H1 (cell line): ENCODE data around the gene TLE1. TPM values are rescaled to one million over a fixed set of nuclear protein-coding genes. Genes with fewer than 3 reads are reported as not detected.

Experiments
- CTCF ChIA-PET: fragments of 300-600 bp; sonication (Branson Sonifier 250); formaldehyde crosslinking; loops from one replicate; lab custom pipeline; 2021; ENCODE audit not compliant: partially characterized antibody; lab: Charles Lee
- POLR2A ChIA-PET: fragments of 300-600 bp; sonication (Branson Sonifier 250); formaldehyde crosslinking; loops from one replicate; lab custom pipeline; 2021; ENCODE audit warnings: inconsistent platforms; ENCODE audit not compliant: partially characterized antibody; lab: Charles Lee
- DNase-seq, 2 experiments: peaks; one replicate each; pipeline versions ENCODE4 v3.0.0 to v3.0.0-alpha.2; 2010 to 2022; ENCODE audit warnings: low spot score in 2 of 2, low read depth in 1 of 2, mixed read lengths in 1 of 2
- FAIRE-seq: peaks from 2 replicates; lab custom pipeline; 2011; peaks lifted over from hg19 to GRCh38; lab: Jason Lieb, UNC
- H2AFZ ChIP-seq: 2 replicates; pipeline ENCODE4 v1.8.1; 2012; ENCODE audit warnings: low read length, inconsistent platforms
- H2AK5ac ChIP-seq: 2 replicates; pipeline ENCODE4 v1.6.1; 2013; ENCODE audit warnings: low read depth, low read length
- H2BK120ac ChIP-seq: replicated peaks from 2 replicates; pipeline ENCODE3; 2013; ENCODE audit warnings: low read depth, low read length, inconsistent platforms
- H2BK12ac ChIP-seq: 2 replicates; pipeline ENCODE4 v1.6.1; 2013; ENCODE audit warnings: low read depth, low read length
- H2BK15ac ChIP-seq: 2 replicates; pipeline ENCODE4 v1.6.1; 2013; ENCODE audit warnings: low read length
- H2BK20ac ChIP-seq: 2 replicates; pipeline ENCODE4 v1.6.1; 2013; ENCODE audit warnings: low read length
- H2BK5ac ChIP-seq: 2 replicates; pipeline ENCODE4 v1.6.1; 2013; ENCODE audit warnings: low read depth, low read length
- H3K14ac ChIP-seq: 2 replicates; pipeline ENCODE4 v1.6.1; 2013; ENCODE audit warnings: inconsistent platforms; ENCODE audit not compliant: insufficient read length
- H3K18ac ChIP-seq: 2 replicates; pipeline ENCODE4 v1.6.1; 2013; ENCODE audit warnings: low read length; ENCODE audit errors: extremely low read depth
- H3K23ac ChIP-seq: 2 replicates; pipeline ENCODE4 v1.6.1; 2013; ENCODE audit warnings: inconsistent platforms; ENCODE audit not compliant: insufficient read length
- H3K23me2 ChIP-seq: 2 replicates; pipeline ENCODE4 v1.6.1; 2013; ENCODE audit warnings: low read depth, low read length
- H3K27ac ChIP-seq: 2 replicates; pipeline ENCODE4 v1.6.1; 2011; ENCODE audit warnings: low read depth, low read length, inconsistent platforms
- H3K27me3 ChIP-seq, 4 experiments: replicated peaks in 1 of 4; 1 replicate in 1 of 4; 2 replicates in 3 of 4; pipeline versions ENCODE4 v1.6.1 to v1.8.1; 2011 to 2013; ENCODE audit warnings: low read length in 3 of 4, mild to moderate bottlenecking in 3 of 4, inconsistent platforms in 2 of 4, mixed read lengths in 2 of 4, moderate library complexity in 1 of 4; ENCODE audit not compliant: control insufficient read depth in 3 of 4, insufficient read depth in 3 of 4; ENCODE audit errors: extremely low read depth in 1 of 4
- H3K36me3 ChIP-seq, 4 experiments: 2 replicates each; pipeline versions ENCODE4 v1.6.1 to v1.8.1; 2011 to 2013; ENCODE audit warnings: mild to moderate bottlenecking in 4 of 4, low read length in 3 of 4, moderate library complexity in 2 of 4, control low read depth in 1 of 4, inconsistent platforms in 1 of 4; ENCODE audit not compliant: insufficient read depth in 4 of 4, control insufficient read depth in 2 of 4
- H3K4ac ChIP-seq: replicated peaks from 2 replicates; pipeline ENCODE3; 2013; ENCODE audit warnings: low read length, low read depth, mixed read lengths, inconsistent platforms; ENCODE audit not compliant: insufficient read length
- H3K4me1 ChIP-seq, 4 experiments: replicated peaks in 1 of 4; 1 replicate in 1 of 4; 2 replicates in 3 of 4; pipeline versions ENCODE4 v1.6.1 to v1.8.1; 2011 to 2013; ENCODE audit warnings: low read length in 3 of 4, inconsistent platforms in 2 of 4, mixed read lengths in 1 of 4; ENCODE audit not compliant: insufficient read depth in 4 of 4, control insufficient read depth in 3 of 4
- H3K4me2 ChIP-seq, 2 experiments: 2 replicates each; pipeline versions ENCODE4 v1.6.1 to v1.8.1; 2011 to 2013; ENCODE audit warnings: low read depth in 2 of 2, low read length in 2 of 2, control low read depth in 1 of 2, inconsistent platforms in 1 of 2, mild to moderate bottlenecking in 1 of 2; ENCODE audit not compliant: insufficient read depth in 1 of 2
- H3K4me3 ChIP-seq, 4 experiments: fragments of 200-600, 300-600 bp in 1 of 4; sonication (generic), shearing (Covaris generic), sonication (Bioruptor Twin) in 1 of 4; 2 replicates each; pipeline versions ENCODE4 v1.5.1 to v1.8.1; 2011 to 2016; ENCODE audit warnings: low read length in 4 of 4, low read depth in 3 of 4, control low read depth in 2 of 4, inconsistent platforms in 2 of 4, mild to moderate bottlenecking in 2 of 4, mixed read lengths in 1 of 4, moderate library complexity in 1 of 4; ENCODE audit not compliant: insufficient read depth in 2 of 4; ENCODE audit errors: extremely low read depth in 1 of 4
- H3K56ac ChIP-seq: replicated peaks from 2 replicates; pipeline ENCODE3; 2013; ENCODE audit warnings: low read depth, mild to moderate bottlenecking, mixed read lengths, low read length, inconsistent platforms; ENCODE audit not compliant: insufficient read length
- H3K79me1 ChIP-seq: 2 replicates; pipeline ENCODE4 v1.6.1; 2013; ENCODE audit warnings: low read depth, low read length, control low read depth
- H3K79me2 ChIP-seq, 2 experiments: 2 replicates each; pipeline versions ENCODE4 v1.6.1 to v1.8.1; 2012 to 2013; ENCODE audit warnings: low read length in 2 of 2, mild to moderate bottlenecking in 2 of 2, inconsistent platforms in 1 of 2; ENCODE audit not compliant: insufficient read depth in 2 of 2, control insufficient read depth in 1 of 2
- H3K9ac ChIP-seq, 4 experiments: replicated peaks in 1 of 4; 1 replicate in 1 of 4; 2 replicates in 3 of 4; pipeline versions ENCODE4 v1.6.1 to v1.8.1; 2011 to 2013; ENCODE audit warnings: low read depth in 3 of 4, low read length in 3 of 4, control low read depth in 2 of 4, mild to moderate bottlenecking in 2 of 4, moderate library complexity in 2 of 4, inconsistent platforms in 1 of 4; ENCODE audit errors: extremely low read depth in 1 of 4
- H3K9me3 ChIP-seq, 2 experiments: 2 replicates each; pipeline versions ENCODE4 v1.6.1 to v1.8.1; 2012 to 2013; ENCODE audit warnings: mild to moderate bottlenecking in 2 of 2, moderate library complexity in 2 of 2, control low read depth in 1 of 2, inconsistent platforms in 1 of 2, low read depth in 1 of 2, low read length in 1 of 2, mixed read lengths in 1 of 2; ENCODE audit not compliant: insufficient read depth in 2 of 2
- H4K20me1 ChIP-seq, 2 experiments: replicated peaks in 1 of 2; 2 replicates each; pipeline versions ENCODE3 to v1.8.1; 2011 to 2013; ENCODE audit warnings: inconsistent platforms in 2 of 2, low read length in 2 of 2, mild to moderate bottlenecking in 1 of 2; ENCODE audit not compliant: insufficient read depth in 2 of 2, control insufficient read depth in 1 of 2
- H4K5ac ChIP-seq: 2 replicates; pipeline ENCODE4 v1.6.1; 2013; ENCODE audit warnings: low read length, low read depth, mixed read lengths, inconsistent platforms; ENCODE audit not compliant: insufficient read length
- H4K8ac ChIP-seq: 2 replicates; pipeline ENCODE4 v1.8.0; 2013; ENCODE audit warnings: mild to moderate bottlenecking, moderate library complexity, low read length, inconsistent platforms; ENCODE audit not compliant: insufficient read depth; ENCODE audit errors: extremely low read depth
- H4K91ac ChIP-seq: replicated peaks from 2 replicates; pipeline ENCODE3; 2013; ENCODE audit warnings: low read length, mixed read lengths, inconsistent platforms; ENCODE audit not compliant: insufficient read length
- CREB1 ChIP-seq: IDR thresholded peaks from 2 replicates; pipeline ENCODE4 v1.6.1; 2012; ENCODE audit warnings: inconsistent platforms
- GABPA ChIP-seq: IDR thresholded peaks from 2 replicates; pipeline ENCODE4 v1.6.1; 2011; ENCODE audit warnings: mild to moderate bottlenecking, low read length, moderate library complexity, borderline replicate concordance; ENCODE audit not compliant: insufficient read depth
- MAFK ChIP-seq: IDR thresholded peaks from 2 replicates; pipeline ENCODE4 v1.6.1; 2012; ENCODE audit warnings: low read depth, mild to moderate bottlenecking, improper control_type of control experiment, low read length
- POLR2A ChIP-seq, 2 experiments: IDR thresholded peaks; 1 replicate in 1 of 2; 2 replicates in 1 of 2; pipeline ENCODE4 v1.6.1; 2011; ENCODE audit warnings: low read depth in 2 of 2, low read length in 2 of 2, mild to moderate bottlenecking in 2 of 2; ENCODE audit errors: control extremely low read depth in 1 of 2
- POLR2AphosphoS5 ChIP-seq: IDR thresholded peaks from 2 replicates; pipeline ENCODE4 v1.6.1; 2011; ENCODE audit warnings: low read depth, low read length
- RAD21 ChIP-seq, 2 experiments: IDR thresholded peaks in 1 of 2; conservative IDR thresholded peaks in 1 of 2; 2 replicates each; pipeline ENCODE4 v1.6.1; 2011; ENCODE audit warnings: low read depth in 2 of 2, low read length in 2 of 2, improper control_type of control experiment in 1 of 2, inconsistent platforms in 1 of 2, mild to moderate bottlenecking in 1 of 2, moderate library complexity in 1 of 2
- RXRA ChIP-seq: IDR thresholded peaks from 2 replicates; pipeline ENCODE4 v1.6.1; 2011; ENCODE audit warnings: low read depth, mild to moderate bottlenecking, low read length, moderate library complexity; ENCODE audit not compliant: insufficient read depth
- SAP30 ChIP-seq: fragments of 300-600 bp; sonication (generic); IDR thresholded peaks from 2 replicates; pipeline ENCODE4 v1.7.1; 2012; ENCODE audit warnings: low read length, moderate library complexity, mild to moderate bottlenecking, inconsistent platforms; ENCODE audit not compliant: insufficient read depth, insufficient replicate concordance
- TEAD4 ChIP-seq: IDR thresholded peaks from 2 replicates; pipeline ENCODE4 v1.6.1; 2012; ENCODE audit warnings: low read depth, low read length, inconsistent platforms, mixed read lengths
- WGBS, 2 experiments: shearing (Covaris generic) in 1 of 2; methylation state at CpG; one replicate each; pipeline versions ENCODE4 v1.1.6 to v1.1.7; 2013 to 2015; ENCODE audit warnings: low lambda C conversion rate in 2 of 2, mixed read lengths in 2 of 2, inconsistent platforms in 1 of 2, low coverage in 1 of 2, missing lambda C conversion rate in 1 of 2; ENCODE audit not compliant: insufficient replicate concordance in 2 of 2, insufficient coverage in 1 of 2, insufficient read length in 1 of 2; ENCODE audit errors: extremely low coverage in 1 of 2, missing lambda C conversion rate in 1 of 2; 5-methylcytosine and 5-hydroxymethylcytosine counted together
- polyA plus RNA-seq, 7 experiments: library from polyadenylated mRNA; depleted of rRNA in 3 of 7; stranded (reverse) in 5 of 7; unstranded in 2 of 7; fragments of >200 nt in 5 of 7; fragments of 200-250 nt in 2 of 7; gene quantifications; 1 replicate in 5 of 7; 2 replicates in 1 of 7; 4 replicates in 1 of 7; pipeline versions ENCODE4 v1.2.1 to v1.2.3, GENCODE V29; 2011 to 2013; ENCODE audit warnings: missing spikeins in 2 of 7, mixed read lengths in 2 of 7
- total RNA-seq: library from RNA; stranded (reverse); fragmentation: NEBNext Ultra II Directional; extraction: Animal tissue kit (Norgen Biotek cat#: 25700); gene quantifications from 2 replicates; pipeline ENCODE4 v1.2.1, GENCODE V29; 2021
- TF ChIP-seq, protein P1 (sequence below): IDR thresholded peaks from 2 replicates; pipeline ENCODE4 v1.6.1; 2012; ENCODE audit warnings: low read length, inconsistent platforms
- TF ChIP-seq, protein P2 (sequence below): IDR thresholded peaks from 2 replicates; pipeline ENCODE4 v1.6.1; 2012; ENCODE audit warnings: inconsistent platforms

Gene TLE1
- total and polyA plus RNA-seq, 2 of the 8 experiments (the other 6 are each of a cell fraction or from before 2014, with no cell fraction given) = 81.8 to 91.6 TPM

GRCh38 chr9:81625969-81626368, 63.4 kb downstream of the TLE1 start:
- H3K23ac ChIP-seq = no peak overlapping the region
- H3K4me1 ChIP-seq = peaks cover 10 to 23% (median 18%) of the 10 kb centered on the region in 4 experiments; a peak in 6 of 7 replicates
- no peak overlapping the region for H3K4me3 ChIP-seq
- peaks cover 0 to 36% of the 10 kb centered on the region in 2 experiments; a peak in 2 of 4 replicates for H3K79me2 ChIP-seq
- no peak overlapping the region for H4K8ac ChIP-seq
- no peak overlapping the region for H2BK12ac ChIP-seq
- ChIA-PET CTCF (no interaction called here), POLR2A (interaction anchor here (0.6 to 1.2 kb wide), 4 partner anchors 9 to 18 kb away, joined by 3 read pairs; no protein-coding TSS in a partner anchor)
- no peak overlapping the region for H3K9ac ChIP-seq
- no peaks in the 10 kb centered on the region for H3K23me2 ChIP-seq
- no peak overlapping the region for H2AFZ ChIP-seq
- DNase-seq = no peak
- H4K91ac ChIP-seq = no peak overlapping the region
- H3K18ac ChIP-seq = no peak overlapping the region
- no peak overlapping the region for H2BK15ac ChIP-seq
- H3K4me2 ChIP-seq = no peak overlapping the region
- no peak overlapping the region for H3K56ac ChIP-seq
- no peaks in the 10 kb centered on the region for H3K9me3 ChIP-seq
- no peak for FAIRE-seq
- H2BK5ac ChIP-seq = no peak overlapping the region
- H3K79me1 ChIP-seq = peaks cover 5% of the 10 kb centered on the region
- H3K27me3 ChIP-seq = no peaks in the 10 kb centered on the region
- no peak overlapping the region for H2AK5ac ChIP-seq
- H3K14ac ChIP-seq = no peak overlapping the region
- H3K4ac ChIP-seq = no peak overlapping the region
- 93% methylated on average over 6 of the region's 6 CpGs; no CpG with 5 or more reads in 1 of the 2 experiments for WGBS, 2 experiments
- no peak overlapping the region for H2BK20ac ChIP-seq
- no peak overlapping the region for H2BK120ac ChIP-seq
- H4K20me1 ChIP-seq = peaks cover 3 to 7% of the 10 kb centered on the region in 2 experiments
- H3K36me3 ChIP-seq = peaks cover 0 to 4% (median under 1%) of the 10 kb centered on the region in 4 experiments; a peak in 1 of 8 replicates
- H4K5ac ChIP-seq = no peak overlapping the region
- no peak overlapping the region for H3K27ac ChIP-seq
- TF ChIP-seq RAD21 (IDR thresholded peaks at IDR 0.05 in 1 of 2, conservative IDR thresholded peaks at IDR 0.05 in 1 of 2; ENCODE audit: low read depth in 2 of 2, low read length in 2 of 2) = no peak
- TF ChIP-seq GABPA = no peak
- TF ChIP-seq POLR2AphosphoS5 = no peak
- no peak; a peak in 1 of 3 replicates for TF ChIP-seq POLR2A (IDR thresholded peaks at IDR 0.05; ENCODE audit: control extremely low read depth in 1 of 2, low read depth in 2 of 2, low read length in 2 of 2)
- TF ChIP-seq, protein P1, sequence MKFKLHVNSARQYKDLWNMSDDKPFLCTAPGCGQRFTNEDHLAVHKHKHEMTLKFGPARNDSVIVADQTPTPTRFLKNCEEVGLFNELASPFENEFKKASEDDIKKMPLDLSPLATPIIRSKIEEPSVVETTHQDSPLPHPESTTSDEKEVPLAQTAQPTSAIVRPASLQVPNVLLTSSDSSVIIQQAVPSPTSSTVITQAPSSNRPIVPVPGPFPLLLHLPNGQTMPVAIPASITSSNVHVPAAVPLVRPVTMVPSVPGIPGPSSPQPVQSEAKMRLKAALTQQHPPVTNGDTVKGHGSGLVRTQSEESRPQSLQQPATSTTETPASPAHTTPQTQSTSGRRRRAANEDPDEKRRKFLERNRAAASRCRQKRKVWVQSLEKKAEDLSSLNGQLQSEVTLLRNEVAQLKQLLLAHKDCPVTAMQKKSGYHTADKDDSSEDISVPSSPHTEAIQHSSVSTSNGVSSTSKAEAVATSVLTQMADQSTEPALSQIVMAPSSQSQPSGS = no peak
- TF ChIP-seq, protein P2, sequence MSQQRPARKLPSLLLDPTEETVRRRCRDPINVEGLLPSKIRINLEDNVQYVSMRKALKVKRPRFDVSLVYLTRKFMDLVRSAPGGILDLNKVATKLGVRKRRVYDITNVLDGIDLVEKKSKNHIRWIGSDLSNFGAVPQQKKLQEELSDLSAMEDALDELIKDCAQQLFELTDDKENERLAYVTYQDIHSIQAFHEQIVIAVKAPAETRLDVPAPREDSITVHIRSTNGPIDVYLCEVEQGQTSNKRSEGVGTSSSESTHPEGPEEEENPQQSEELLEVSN = no peak
- no peak for TF ChIP-seq TEAD4
- no peak for TF ChIP-seq MAFK
- TF ChIP-seq RXRA = no peak
- no peak for TF ChIP-seq CREB1
- no peak for TF ChIP-seq SAP30
